Esophagus (tissue), 2 donors: ENCODE measurements around the gene HYAL1. TPM values are rescaled to one million over a fixed set of nuclear protein-coding genes. Genes with fewer than 3 reads are reported as not detected.
A peak's percentile ranks its signal among the peaks of the same experiment; 100 is the strongest.
"Not testable (repeated sequence)": the region's sequence is repeated elsewhere in the genome, so short reads cannot be mapped to it uniquely, and the experiment has no call there.

Experiments used
- H3K27ac ChIP-seq, 2 donors: one replicate each; pipeline ENCODE4 v1.5.1; 2013; ENCODE audit warnings: low read depth in 2 of 2, mild to moderate bottlenecking in 2 of 2, inconsistent platforms in 1 of 2, low read length in 1 of 2, moderate library complexity in 1 of 2
- H3K27me3 ChIP-seq, 2 donors: one replicate each; pipeline ENCODE4 v1.6.1; 2013; ENCODE audit warnings: low read length in 2 of 2, control low read depth in 1 of 2, mild to moderate bottlenecking in 1 of 2; ENCODE audit not compliant: insufficient read depth in 2 of 2, control insufficient read depth in 1 of 2
- H3K36me3 ChIP-seq, 2 donors: one replicate each; pipeline ENCODE4 v1.6.1; 2013; ENCODE audit warnings: low read length in 1 of 2; ENCODE audit not compliant: control insufficient read depth in 2 of 2, insufficient read depth in 2 of 2
- H3K4me1 ChIP-seq, 2 donors: one replicate each; pipeline ENCODE4 v1.6.1; 2013; ENCODE audit warnings: low read length in 1 of 2; ENCODE audit not compliant: control insufficient read depth in 2 of 2, insufficient read depth in 2 of 2
- H3K4me3 ChIP-seq, 2 donors: one replicate each; pipeline ENCODE4 v1.5.1; 2013; ENCODE audit warnings: low read length in 2 of 2, mild to moderate bottlenecking in 2 of 2, low read depth in 1 of 2, moderate library complexity in 1 of 2
- H3K9me3 ChIP-seq, 2 donors: one replicate each; pipeline ENCODE4 v1.6.1; 2013; ENCODE audit warnings: mild to moderate bottlenecking in 2 of 2, low read depth in 1 of 2, low read length in 1 of 2, moderate library complexity in 1 of 2; ENCODE audit not compliant: control insufficient read depth in 2 of 2, insufficient read depth in 1 of 2
- WGBS, 2 donors: extraction: QIAGEN DNeasy Blood & Tissue Kit; methylation state at CpG; one replicate each; pipeline ENCODE4 v1.1.7; 2013; 5-methylcytosine and 5-hydroxymethylcytosine counted together
- polyA plus RNA-seq, 2 donors: library from polyadenylated mRNA; stranded (reverse); fragments of 200-250 nt; gene quantifications; one replicate each; pipeline ENCODE4 v1.2.3, GENCODE V29; 2013
- donor health status: healthy with polysubstance abuse.
- donor health status: Bipolar disorder and iron deficiency.

The HYAL1 gene
- polyA plus RNA-seq, 2 donors, result 3.2 to 4.2 TPM

- 73 to 78% methylated on average over 12 to 32 of the region's 32 CpGs for WGBS, 2 donors
- not testable (repeated sequence) for H3K27ac ChIP-seq
Observed at GRCh38 chr3:50312041-50312440, 8.7 kb upstream of the HYAL1 start.

GRCh38 chr3:50304601-50305000, 1.2 kb upstream of the HYAL1 start:
- H3K4me3 ChIP-seq, result no peak overlapping the region
- peaks cover 9 to 24% of the 10 kb centered on the region in 2 donors for H3K4me1 ChIP-seq
- H3K36me3 ChIP-seq, result no peaks in the 10 kb centered on the region
- H3K9me3 ChIP-seq, result no peaks in the 10 kb centered on the region
- no peak overlapping the region for H3K27ac ChIP-seq
- no peaks in the 10 kb centered on the region for H3K27me3 ChIP-seq

More at GRCh38 chr3:50312041-50312440, 8.7 kb upstream of the HYAL1 start:
- not testable (repeated sequence) for H3K9me3 ChIP-seq, H3K36me3 ChIP-seq, H3K4me3 ChIP-seq, H3K27me3 ChIP-seq
- H3K4me1 ChIP-seq, result peaks cover 0 to 10% of the 10 kb centered on the region in 2 donors

DNA sequence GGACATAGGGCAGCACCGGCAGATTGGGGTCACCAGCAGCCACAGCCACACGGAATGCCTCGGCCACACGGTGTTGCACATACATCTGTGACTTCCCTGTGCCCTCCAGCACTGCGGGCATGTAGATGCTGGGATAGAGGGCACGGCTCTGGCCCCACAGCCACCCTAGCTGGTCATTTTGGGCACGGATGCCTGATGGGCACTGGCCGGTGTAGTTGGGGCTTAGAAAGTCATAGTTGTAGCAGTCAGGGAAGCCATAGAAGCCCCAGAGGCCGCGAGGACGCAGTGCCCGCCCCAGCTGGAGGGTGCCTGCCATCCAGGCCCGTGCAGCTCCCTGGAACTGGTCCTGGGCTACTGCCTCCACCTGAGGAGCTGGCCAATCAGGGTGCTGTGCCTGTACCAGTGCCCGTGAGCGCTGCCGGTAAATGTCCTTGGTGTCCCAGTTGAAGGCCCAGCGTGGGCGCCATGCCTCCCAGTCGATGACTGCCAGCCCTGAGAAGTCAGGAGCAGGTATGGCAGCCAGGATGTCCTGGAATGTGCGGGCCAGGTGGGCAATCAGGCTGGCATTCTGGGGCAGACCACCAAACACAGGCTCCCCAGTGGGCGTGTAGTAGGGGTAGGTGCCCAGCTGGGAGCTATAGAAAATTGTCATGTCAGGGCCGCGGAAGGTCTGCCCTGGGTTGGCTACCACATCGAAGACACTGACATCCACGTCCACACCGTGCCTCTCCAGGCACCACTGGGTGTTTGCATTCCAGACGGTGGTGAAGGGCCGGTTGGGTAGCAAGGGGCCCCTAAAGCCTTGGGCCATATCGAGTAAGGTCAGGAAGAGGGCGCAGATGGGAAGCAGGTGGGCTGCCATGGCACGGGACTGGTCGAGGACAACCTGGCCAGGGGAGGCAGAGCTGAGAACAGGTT, 1.0 kb downstream of the HYAL1 start:
- H3K27ac ChIP-seq, result peak overlapping the region; percentile 34 to 53
- no peak overlapping the region for H3K4me3 ChIP-seq
- peaks cover 0 to 1% of the 10 kb centered on the region in 2 donors for H3K36me3 ChIP-seq
- H3K27me3 ChIP-seq, result no peaks in the 10 kb centered on the region
- WGBS, 2 donors, result 86 to 89% methylated on average over 32 of the region's 32 CpGs
- no peaks in the 10 kb centered on the region for H3K9me3 ChIP-seq
- peaks cover 9 to 29% of the 10 kb centered on the region in 2 donors for H3K4me1 ChIP-seq

- Histone ChIP-seq H3K4me1 (peaks cover 9 to 29% of the 10 kb centered on the region in 2 donors), H3K27ac (peak overlapping the region; percentile 88 to 98), H3K4me3 (no peak overlapping the region), H3K9me3 (no peaks in the 10 kb centered on the region), H3K27me3 (no peaks in the 10 kb centered on the region), H3K36me3 (peaks cover 0 to 4% of the 10 kb centered on the region in 2 donors)
- WGBS, 2 donors, result 86 to 93% methylated on average over 6 of the region's 6 CpGs
Observed at GRCh38 chr3:50300681-50301254, 2.6 kb downstream of the HYAL1 start.

GRCh38 chr3:50299929-50300680, 3.3 kb downstream of the HYAL1 start:
- no peaks in the 10 kb centered on the region for H3K9me3 ChIP-seq
- H3K4me3 ChIP-seq, result peak overlapping the region; percentile 2 to 38
- H3K4me1 ChIP-seq, result peaks cover 9 to 29% of the 10 kb centered on the region in 2 donors
- no peaks in the 10 kb centered on the region for H3K27me3 ChIP-seq
- peak overlapping the region; percentile 88 to 98 for H3K27ac ChIP-seq
- H3K36me3 ChIP-seq, result peaks cover 0 to 4% of the 10 kb centered on the region in 2 donors
- WGBS, 2 donors, result 47 to 51% methylated on average over 12 of the region's 12 CpGs

GRCh38 chr3:50299638-50299928, 3.8 kb downstream of the HYAL1 start:
- WGBS, 2 donors, result 0 to 1% methylated on average over 12 of the region's 12 CpGs
- H3K4me3 ChIP-seq, result peak overlapping the region; percentile 2 to 38
- no peaks in the 10 kb centered on the region for H3K27me3 ChIP-seq
- H3K36me3 ChIP-seq, result peaks cover 0 to 4% of the 10 kb centered on the region in 2 donors
- H3K4me1 ChIP-seq, result peaks cover 9 to 29% of the 10 kb centered on the region in 2 donors
- H3K9me3 ChIP-seq, result no peaks in the 10 kb centered on the region
- peak overlapping the region; percentile 88 to 98 for H3K27ac ChIP-seq

GRCh38 chr3:50298836-50299637, 4.3 kb downstream of the HYAL1 start, which contains the start of the genes HYAL3 and NAA80:
Gene HYAL3, minus strand, starts transcription at chr3:50299405. Its CDS starts 3,803 bp downstream, at chr3:50295602.
Gene NAA80, minus strand, starts transcription at chr3:50299405. Its CDS starts 1,942 bp downstream, at chr3:50297463.
- Histone ChIP-seq H3K4me3 (peak within 1 kb of the TSS; percentile 59 to 62), H3K36me3 (peaks cover 0 to 4% of the 10 kb centered on the region in 2 donors), H3K27ac (peak within 1 kb of the TSS; percentile 88 to 98), H3K9me3 (no peaks in the 10 kb centered on the region), H3K4me1 (peaks cover 9 to 29% of the 10 kb centered on the region in 2 donors), H3K27me3 (no peaks in the 10 kb centered on the region)
- 0% methylated on average over 61 of the region's 61 CpGs for whole genome bisulfite sequencing, 2 donors

- peak overlapping the region; percentile 81 to 98 for H3K27ac ChIP-seq
- H3K4me1 ChIP-seq, result peaks cover 5 to 27% of the 10 kb centered on the region in 2 donors
- no peaks in the 10 kb centered on the region for H3K9me3 ChIP-seq
- 47% methylated on average over 9 of the region's 9 CpGs for WGBS, 2 donors
- H3K4me3 ChIP-seq, result peak overlapping the region; percentile 59 to 62
- H3K27me3 ChIP-seq, result no peaks in the 10 kb centered on the region
- peaks cover 0 to 4% of the 10 kb centered on the region in 2 donors for H3K36me3 ChIP-seq
Observed at GRCh38 chr3:50297896-50298725, 5.3 kb downstream of the HYAL1 start.
